Measurements from ENCODE around the gene KCTD13. TPM values are rescaled to one million over a fixed set of nuclear protein-coding genes. Genes with fewer than 3 reads are reported as not detected.
A peak's percentile ranks its signal among the peaks of the same experiment; 100 is the strongest.

KCTD13 gene
- total and polyA plus RNA-seq, 2 of the 8 experiments (the other 6 are each of a cell fraction or from before 2014, with no cell fraction given) = 9.2 to 10.8 TPM

GRCh38 chr16:29876594-29877249, 49.3 kb downstream of the KCTD13 start:
- POLR2A ChIA-PET (ENCODE audit: partially characterized antibody) = interaction anchor here (0.7 to 2.2 kb wide), 6 partner anchors 9 to 167 kb away, joined by 3 to 15 read pairs (median 4); partner anchors contain the start of genes ASPHD1, CDIPT and SEZ6L2
- H3K27me3 ChIP-seq (replicated peaks in 1 of 4; ENCODE audit: control insufficient read depth in 3 of 4, extremely low read depth in 1 of 4, insufficient read depth in 3 of 4, low read length in 3 of 4) = no peaks in the 10 kb centered on the region
- H3K9ac ChIP-seq (replicated peaks in 1 of 4; ENCODE audit: extremely low read depth in 1 of 4, low read depth in 3 of 4, low read length in 3 of 4) = peak overlapping the region in 1 of 4 experiments; percentile 29; a peak in 2 of 7 replicates
- no peaks in the 10 kb centered on the region; a peak in 1 of 4 replicates for H3K79me2 ChIP-seq (ENCODE audit: control insufficient read depth in 1 of 2, insufficient read depth in 2 of 2, low read length in 2 of 2)
- CTCF ChIA-PET (ENCODE audit: partially characterized antibody) = interaction anchor here (0.6 to 1.7 kb wide), 8 partner anchors 8 to 235 kb away, joined by 3 to 8 read pairs (median 3); partner anchors contain the start of genes ASPHD1 and TMEM219
- no peak overlapping the region for H3K23ac ChIP-seq (ENCODE audit: insufficient read length)
- H3K4ac ChIP-seq (replicated peaks; ENCODE audit: insufficient read length, low read depth, low read length) = no peak overlapping the region
- no peak overlapping the region for H2AK5ac ChIP-seq (ENCODE audit: low read depth, low read length)
- H4K5ac ChIP-seq (ENCODE audit: insufficient read length, low read depth, low read length) = no peak overlapping the region
- no peak overlapping the region for H3K27ac ChIP-seq (ENCODE audit: low read depth, low read length)
- no peak overlapping the region for H4K8ac ChIP-seq (ENCODE audit: extremely low read depth, insufficient read depth, low read length)
- H4K91ac ChIP-seq (replicated peaks; ENCODE audit: insufficient read length, low read length) = no peak overlapping the region
- H3K79me1 ChIP-seq (ENCODE audit: low read depth, low read length) = no peaks in the 10 kb centered on the region
- 12% methylated on average over 35 of the region's 45 CpGs; no CpG with 5 or more reads in 1 of the 2 experiments for WGBS, 2 experiments (ENCODE audit: extremely low coverage in 1 of 2, insufficient coverage in 1 of 2, insufficient read length in 1 of 2, insufficient replicate concordance in 2 of 2, low coverage in 1 of 2, low lambda C conversion rate in 2 of 2, missing lambda C conversion rate in 1 of 2)
- TF ChIP-seq MAX (IDR thresholded peaks at IDR 0.05) (peak; percentile 62), GABPA (IDR thresholded peaks at IDR 0.05; ENCODE audit: borderline replicate concordance, insufficient read depth, low read length) (no peak)
- H2BK20ac ChIP-seq (ENCODE audit: low read length) = no peak overlapping the region
- H2AFZ ChIP-seq (ENCODE audit: low read length) = no peak overlapping the region; the same call in 1 of the 2 replicates
- H3K4me3 ChIP-seq (ENCODE audit: extremely low read depth in 1 of 4, insufficient read depth in 2 of 4, low read depth in 3 of 4, low read length in 4 of 4) = peak overlapping the region; percentile 41 to 64 (median 52)
- H2BK120ac ChIP-seq (replicated peaks; ENCODE audit: low read depth, low read length) = no peak overlapping the region
- no peak overlapping the region for H2BK5ac ChIP-seq (ENCODE audit: low read depth, low read length)
- peaks cover 0 to 11% (median 7%) of the 10 kb centered on the region in 4 experiments; a peak in 5 of 7 replicates for H3K4me1 ChIP-seq (replicated peaks in 1 of 4; ENCODE audit: control insufficient read depth in 3 of 4, insufficient read depth in 4 of 4, low read length in 3 of 4)
- peak in 1 of 2 experiments; percentile 87 for DNase-seq (ENCODE audit: low read depth in 1 of 2, low spot score in 2 of 2)
- no peak overlapping the region for H3K56ac ChIP-seq (replicated peaks; ENCODE audit: insufficient read length, low read depth, low read length)
- no peaks in the 10 kb centered on the region for H3K9me3 ChIP-seq (ENCODE audit: insufficient read depth in 2 of 2, low read depth in 1 of 2, low read length in 1 of 2)
- no peak overlapping the region for H2BK12ac ChIP-seq (ENCODE audit: low read depth, low read length)
- peaks cover 0 to 5% (median 2%) of the 10 kb centered on the region in 4 experiments; a peak in 3 of 8 replicates for H3K36me3 ChIP-seq (ENCODE audit: control insufficient read depth in 2 of 4, insufficient read depth in 4 of 4, low read length in 3 of 4)
- H3K23me2 ChIP-seq (ENCODE audit: low read depth, low read length) = peaks cover 7% of the 10 kb centered on the region; the same call in 1 of the 2 replicates
- no peak for FAIRE-seq
- peak overlapping the region; percentile 69 to 91 for H3K4me2 ChIP-seq (ENCODE audit: insufficient read depth in 1 of 2, low read depth in 2 of 2, low read length in 2 of 2)
- H2BK15ac ChIP-seq (ENCODE audit: low read length) = peak overlapping the region; percentile 31; the same call in 1 of the 2 replicates
- peaks cover 1 to 2% of the 10 kb centered on the region in 2 experiments for H4K20me1 ChIP-seq (replicated peaks in 1 of 2; ENCODE audit: control insufficient read depth in 1 of 2, insufficient read depth in 2 of 2, low read length in 2 of 2)
- H3K14ac ChIP-seq (ENCODE audit: insufficient read length) = no peak overlapping the region
- peak overlapping the region; percentile 48 for H3K18ac ChIP-seq (ENCODE audit: extremely low read depth, low read length)

All from H1 (cell line).